Esophagus squamous epithelium (tissue), 4 donors: ENCODE measurements around the gene MT1X.

Source experiments
- CTCF ChIP-seq, 6 experiments: fragments of 450-650 bp in 4 of 6; fragments of 200-600 bp in 2 of 6; sonication (generic) in 2 of 6; IDR thresholded peaks; one replicate each; pipeline ENCODE4 v1.5.1; 2016 to 2019; ENCODE audit warnings: antibody characterized with exemption in 6 of 6, mild to moderate bottlenecking in 4 of 6, moderate library complexity in 4 of 6
- POLR2A ChIP-seq, 4 donors: fragments of 450-650 bp; IDR thresholded peaks; one replicate each; pipeline ENCODE4 v1.6.1; 2017; ENCODE audit warnings: antibody characterized with exemption in 4 of 4, mild to moderate bottlenecking in 4 of 4, moderate library complexity in 3 of 4

DNA sequence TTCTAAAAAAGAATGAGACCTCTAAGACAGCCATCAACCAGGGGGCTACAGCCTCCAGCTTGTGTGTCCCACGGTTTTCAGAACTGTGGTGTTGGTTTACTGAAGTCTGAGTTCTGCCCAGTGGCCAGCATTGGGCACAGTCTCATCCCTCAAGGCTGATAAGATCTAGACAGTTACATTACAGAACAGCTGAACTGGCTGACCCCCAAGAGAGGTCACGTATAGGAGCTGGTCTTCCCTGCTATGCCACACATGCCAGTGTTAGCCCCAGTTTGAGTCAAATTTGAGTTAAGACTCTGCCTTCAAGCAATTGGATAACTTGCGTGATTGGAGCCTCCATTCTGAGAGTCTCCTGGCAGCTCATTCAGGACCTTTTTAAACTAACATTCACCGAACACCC is 32.9 kb downstream of the MT1X start:
- TF ChIP-seq CTCF (IDR thresholded peaks at IDR 0.05) = no peak
- no peak for TF ChIP-seq POLR2A (IDR thresholded peaks at IDR 0.05)
